HG03108 (cell line): ENCODE results near the gene UQCRC2.
"Not testable (repeated sequence)": the region's sequence is repeated elsewhere in the genome, so short reads cannot be mapped to it uniquely, and the experiment has no call there.

ENCODE experiments used
- ATAC-seq: cut with Tn5 transposase; IDR thresholded peaks from one replicate; pipeline ENCODE4 v1.9.1; 2021; ENCODE audit warnings: moderate library complexity; ENCODE audit not compliant: unreplicated experiment

UQCRC2 gene

DNA sequence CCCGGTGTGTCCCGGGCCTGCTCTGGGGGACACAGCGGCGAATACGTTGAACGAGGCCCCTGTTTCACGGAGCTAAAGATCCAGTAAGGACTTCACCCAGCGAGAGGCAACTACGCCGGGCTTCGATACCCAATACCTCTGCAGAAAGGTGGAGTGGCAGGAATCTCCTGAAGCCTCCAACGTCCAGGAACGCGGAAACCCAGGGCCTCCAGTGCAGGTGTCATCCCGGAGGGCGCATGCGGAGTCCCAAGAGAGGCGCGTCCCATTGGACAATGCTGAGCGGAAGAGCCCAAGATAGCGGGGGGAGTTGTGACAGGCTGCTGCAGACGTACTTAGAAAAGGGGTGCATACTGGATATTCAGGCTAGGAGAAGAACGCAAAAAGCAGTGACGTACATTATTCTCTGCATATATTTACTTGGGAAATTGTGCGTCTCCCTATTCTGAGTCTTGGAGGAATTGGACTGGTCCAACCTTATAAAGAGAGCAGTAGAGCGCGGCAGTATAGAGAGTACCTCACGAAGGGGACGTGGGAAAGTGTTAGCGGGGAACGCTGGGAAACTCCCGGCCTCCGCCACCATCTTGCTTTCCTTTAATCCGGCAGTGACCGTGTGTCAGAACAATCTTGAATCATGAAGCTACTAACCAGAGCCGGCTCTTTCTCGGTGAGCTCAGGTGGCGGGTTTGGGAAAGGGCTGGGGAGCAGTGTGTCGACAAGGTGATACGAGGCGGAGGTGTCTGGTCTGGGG is at the start of gene UQCRC2:
Gene UQCRC2, plus strand, starts transcription at position 569 of the 748 bp plus-strand sequence. Its CDS starts 63 bp downstream, at position 632.
- ATAC-seq: peak; percentile 87

DNA sequence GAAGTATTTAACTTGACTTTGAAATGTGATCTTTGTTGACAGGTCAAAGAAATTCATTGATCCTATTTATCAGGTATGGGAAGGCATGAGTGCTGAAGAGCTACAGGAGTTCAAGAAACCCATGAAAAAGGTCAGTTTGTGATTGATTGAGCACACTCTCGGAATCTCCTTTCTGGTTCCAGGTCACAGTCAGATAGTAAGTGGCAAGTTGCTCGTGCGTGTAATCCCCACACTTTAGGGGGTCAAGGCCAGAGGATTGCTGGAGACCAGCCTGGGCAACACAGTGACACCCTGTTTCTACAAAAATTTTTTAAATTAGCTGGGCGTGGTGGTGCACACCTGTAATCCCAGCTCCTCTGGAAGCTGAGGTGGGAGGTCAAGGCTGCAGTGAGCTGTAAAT is 20.5 kb upstream of the UQCRC2 start:
- not testable (repeated sequence) for ATAC-seq

DNA sequence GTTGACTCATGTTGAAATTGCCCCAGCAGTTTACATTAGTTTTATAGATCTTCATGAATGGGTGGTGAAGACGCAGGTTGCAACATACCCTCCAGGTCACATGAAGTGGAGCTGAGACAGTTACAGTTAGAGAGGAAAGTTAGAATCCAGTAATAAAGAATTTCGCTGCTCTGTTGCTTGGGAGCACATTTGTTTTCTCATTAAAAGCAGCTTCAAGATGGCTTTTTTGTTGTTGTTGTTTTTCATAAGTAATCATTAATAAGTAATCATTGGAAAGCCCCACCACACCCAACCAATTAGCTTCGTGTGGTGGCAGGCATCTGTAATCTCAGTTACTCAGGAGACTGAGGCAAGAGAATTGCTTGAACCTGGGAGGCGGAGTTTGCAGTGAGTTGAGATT is 19.8 kb upstream of the UQCRC2 start:
- not testable (repeated sequence) for ATAC-seq

DNA sequence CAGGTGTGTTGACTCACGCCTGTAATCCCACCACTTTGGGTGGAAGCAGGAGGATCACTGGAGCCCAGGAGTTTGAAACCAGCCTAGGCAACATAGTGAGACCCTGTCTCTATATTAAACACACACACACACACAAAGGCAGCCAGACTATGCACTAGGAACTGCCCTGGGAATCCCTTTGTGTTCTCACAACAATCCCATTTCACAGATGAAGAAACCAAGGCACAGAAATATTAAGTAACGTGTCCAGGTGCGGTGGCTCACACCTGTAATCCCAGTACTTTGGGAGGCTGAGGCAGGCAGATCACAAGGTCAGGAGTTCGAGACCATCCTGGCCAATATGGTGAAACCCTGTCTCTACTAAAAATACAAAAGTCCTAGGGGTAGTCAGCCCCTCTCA is 19.4 kb upstream of the UQCRC2 start:
- not testable (repeated sequence) for ATAC-seq

DNA sequence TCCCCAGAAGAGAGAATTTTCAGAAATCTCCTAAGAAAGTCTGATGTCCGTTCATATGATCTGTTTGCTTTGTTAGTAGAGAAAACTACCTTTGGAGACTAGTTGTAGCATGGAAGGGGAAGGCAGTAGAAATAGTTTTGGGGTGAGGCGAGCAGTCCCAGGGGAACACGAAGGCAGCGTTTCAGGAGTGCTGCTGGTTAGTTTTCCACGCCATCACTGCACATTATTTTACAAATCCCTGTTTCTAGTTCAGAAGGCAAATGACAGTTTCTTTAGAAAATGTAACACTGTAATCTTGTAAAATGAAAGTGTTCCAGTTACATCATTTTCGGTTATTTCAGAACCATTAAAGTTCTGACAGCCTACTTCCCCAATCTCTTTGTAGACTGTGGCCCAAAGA is 16.9 kb upstream of the UQCRC2 start:
- not testable (repeated sequence) for ATAC-seq

DNA sequence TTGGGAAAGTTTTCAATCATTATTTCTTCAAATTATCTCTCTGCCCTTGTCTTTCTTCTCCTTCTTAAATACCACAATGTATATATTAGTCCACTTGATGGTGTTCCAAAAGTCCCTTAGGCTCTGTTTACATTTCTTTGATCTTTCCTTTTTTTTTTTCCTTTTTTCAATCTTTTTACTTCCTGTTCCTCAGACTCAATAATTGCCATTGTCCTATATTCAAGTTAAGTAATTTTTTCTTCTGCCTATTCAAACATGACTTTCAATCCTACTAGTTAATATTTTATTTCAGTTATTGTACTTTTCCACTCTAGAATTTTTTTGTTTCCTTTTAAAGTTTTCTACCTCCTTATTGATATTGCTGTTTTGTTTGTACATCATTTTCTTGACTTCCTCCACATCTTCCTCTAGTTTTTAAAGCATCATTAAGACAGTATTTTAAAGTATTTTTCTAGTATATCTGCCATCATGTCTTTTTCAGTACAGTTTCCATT is 15.8 kb upstream of the UQCRC2 start:
- ATAC-seq: no peak

DNA sequence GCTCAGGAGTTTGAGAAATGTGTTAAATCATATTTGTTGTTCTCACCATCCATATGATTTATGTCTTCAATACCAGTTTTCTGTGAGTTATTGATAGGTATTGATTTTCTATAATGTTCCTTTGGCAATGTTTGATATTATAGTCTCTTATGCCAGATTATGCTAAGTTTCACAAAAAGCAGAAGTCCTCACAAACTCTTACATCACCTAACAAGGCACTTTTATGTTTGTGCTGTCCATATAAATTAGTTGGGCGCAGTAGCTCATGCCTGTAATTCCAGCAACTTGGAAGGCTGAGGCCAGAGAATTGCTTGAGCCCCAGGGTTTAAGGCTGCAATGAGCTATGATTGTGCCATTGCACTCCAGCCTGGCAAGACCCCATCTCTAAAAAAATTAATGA is 12.6 kb upstream of the UQCRC2 start:
- no peak for ATAC-seq

DNA sequence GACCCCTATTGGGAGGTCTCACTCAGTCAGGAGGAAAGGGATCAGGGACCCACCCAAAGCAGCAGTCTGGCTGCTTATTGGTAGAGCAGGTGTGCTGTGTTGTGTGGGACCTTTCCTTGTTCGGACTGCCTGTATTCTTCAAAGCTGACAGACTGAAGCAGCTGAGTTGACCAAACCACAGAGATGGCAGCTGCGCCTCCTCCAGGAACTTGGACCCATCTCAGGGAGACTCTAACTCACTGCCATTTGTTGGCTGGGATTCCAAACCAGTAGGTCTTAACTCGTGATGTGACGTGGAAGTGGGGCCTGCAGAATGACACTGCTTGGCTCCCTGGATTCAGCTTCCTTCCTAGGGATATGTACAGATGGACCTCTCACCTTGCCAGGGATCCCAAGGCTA is 9.6 kb upstream of the UQCRC2 start:
- no peak for ATAC-seq

DNA sequence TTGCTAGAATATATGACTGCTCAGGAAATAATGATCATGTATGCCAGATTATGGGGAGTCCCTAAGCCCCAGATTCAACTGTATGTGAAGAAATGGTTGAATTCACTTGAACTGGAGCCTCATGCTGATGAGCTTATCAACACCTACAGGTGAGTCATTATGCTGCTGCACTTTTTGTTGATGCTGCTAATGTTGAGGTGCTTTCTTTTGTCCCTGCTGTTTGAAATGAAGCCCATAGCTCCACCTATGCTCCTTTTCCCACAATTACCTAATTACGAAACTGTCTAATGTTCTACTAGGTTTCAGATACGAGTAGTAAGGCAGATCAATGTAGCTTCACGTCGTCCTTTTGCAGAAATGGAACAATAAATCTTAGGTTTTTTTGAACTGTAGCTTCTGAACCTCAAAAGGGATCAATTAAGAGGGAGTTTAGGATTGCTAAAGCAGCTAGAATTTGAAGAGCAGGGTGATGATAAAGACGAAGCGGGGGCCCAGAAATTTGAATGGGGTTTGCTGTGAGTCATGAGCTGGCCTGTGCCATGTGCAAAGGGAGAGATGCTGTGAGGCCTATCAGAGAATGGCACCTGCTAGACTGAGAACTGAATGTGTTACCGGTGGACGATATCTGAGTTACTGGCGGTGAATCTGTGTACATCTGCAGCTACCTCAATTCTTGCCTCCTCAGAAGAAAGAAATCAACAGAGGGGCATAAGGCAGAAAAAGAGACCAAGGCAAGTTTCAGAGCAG is 6.1 kb upstream of the UQCRC2 start:
- no peak for ATAC-seq

DNA sequence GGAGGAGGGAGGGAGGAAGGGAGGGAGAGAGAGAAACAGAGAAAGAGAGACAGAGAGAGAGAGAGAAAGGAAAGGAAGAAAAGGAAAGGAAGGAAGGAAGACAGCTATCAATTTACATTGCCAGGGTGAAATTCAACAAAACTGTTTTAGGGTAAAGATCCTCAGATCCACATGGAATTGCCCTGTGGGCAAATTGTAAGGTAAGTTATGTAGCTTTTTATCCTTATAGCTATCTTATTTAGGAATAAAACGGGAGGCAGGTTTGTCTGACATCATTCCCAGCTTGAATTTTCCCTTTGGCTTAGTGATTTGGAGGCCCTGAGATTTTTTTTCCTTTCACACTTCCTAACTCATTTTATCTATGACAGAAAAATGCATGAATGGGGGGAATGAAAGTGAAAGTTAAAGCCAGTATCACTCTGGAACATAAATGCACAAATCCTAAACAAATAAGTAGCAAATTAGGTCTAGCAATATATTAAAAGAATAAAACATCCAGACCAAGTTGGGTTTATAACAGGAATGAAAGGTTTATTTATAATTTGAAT is 3.4 kb upstream of the UQCRC2 start:
- ATAC-seq: no peak

DNA sequence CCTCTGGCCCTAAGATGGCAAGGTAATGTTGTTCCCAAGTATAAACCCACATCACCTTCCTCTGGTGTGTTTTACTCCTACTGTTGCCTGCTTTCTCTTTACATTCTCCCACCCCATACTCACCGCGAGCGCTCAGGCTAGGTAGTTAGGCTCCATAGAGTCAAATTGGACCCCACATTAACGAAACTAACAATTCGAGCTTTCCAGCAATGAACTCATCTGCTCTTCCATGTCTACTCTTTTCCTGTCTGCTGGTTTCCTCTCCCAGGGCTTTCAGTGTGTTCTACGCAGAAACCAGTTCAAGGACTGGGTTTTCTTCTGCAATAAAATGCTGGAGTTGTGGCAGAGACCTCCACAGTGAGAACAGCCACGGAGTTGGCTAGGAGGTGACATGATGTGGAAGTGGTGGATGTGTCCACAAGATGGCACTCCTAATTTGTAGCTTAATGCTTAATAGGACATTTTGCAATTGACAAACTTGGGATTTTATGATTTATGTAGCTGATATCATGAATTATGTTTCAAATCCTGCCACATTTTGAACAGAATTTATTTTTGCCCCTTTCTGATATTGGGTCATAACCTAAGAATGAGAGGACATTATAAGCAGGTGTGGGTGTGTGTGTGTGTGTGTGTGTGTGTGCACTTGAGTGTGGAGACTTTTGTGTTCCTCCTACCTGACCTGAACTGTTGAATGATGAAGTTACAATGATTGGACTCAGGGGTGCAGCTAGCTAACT is 2.2 kb upstream of the UQCRC2 start:
- no peak for ATAC-seq

DNA sequence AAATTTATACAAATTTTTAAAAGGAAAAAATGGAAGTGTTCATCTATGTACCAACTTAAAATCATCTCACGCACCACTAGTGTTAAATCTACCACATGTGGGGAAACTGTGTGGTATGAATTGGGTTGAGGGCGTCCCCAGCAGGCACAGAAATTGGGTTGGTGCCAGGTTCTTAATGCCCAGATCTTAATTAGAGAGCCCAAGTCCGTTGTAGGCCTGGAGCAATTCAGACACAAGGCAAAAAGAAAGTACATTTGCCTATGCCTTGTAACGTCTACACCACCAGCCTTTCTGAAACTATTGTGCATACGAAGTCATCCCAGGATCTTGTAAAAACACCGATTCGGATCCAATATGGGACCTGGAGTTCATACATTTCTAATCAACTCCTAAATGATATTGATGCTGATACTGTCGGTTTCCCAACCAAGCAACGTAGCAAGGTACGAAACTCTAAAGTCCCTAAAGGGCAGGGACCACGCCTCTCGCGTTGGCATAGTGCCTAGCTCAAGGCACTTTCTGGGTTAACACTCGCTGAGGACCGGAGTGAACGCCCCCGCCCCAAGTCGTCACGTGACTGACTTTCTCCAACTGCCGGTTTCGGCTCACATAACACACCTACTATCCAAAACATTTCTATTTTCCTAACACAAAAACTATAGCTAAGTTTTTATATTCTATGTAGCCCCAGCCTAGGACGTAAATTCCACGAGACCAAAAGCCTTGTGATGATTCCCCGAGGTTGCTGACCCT is 945 bp upstream of the UQCRC2 start:
- ATAC-seq: peak; percentile 25

DNA sequence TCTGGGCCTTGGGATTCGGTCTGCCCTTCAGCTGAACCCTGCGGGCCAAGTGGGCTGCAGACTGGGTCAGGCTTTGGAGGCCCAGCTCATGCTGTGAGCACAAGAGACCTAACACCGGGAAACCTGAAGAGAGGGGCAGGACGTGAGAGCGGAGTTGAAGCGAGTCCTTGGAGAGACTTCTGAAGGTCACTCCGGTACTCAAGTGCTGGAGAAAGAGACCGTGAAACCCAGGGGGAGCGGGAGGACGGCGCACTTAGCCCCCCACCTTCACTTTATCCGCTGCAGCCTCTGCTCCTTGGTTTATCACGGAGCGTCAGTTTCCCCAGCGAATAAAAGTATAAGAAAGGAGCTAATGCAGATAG is 361 bp downstream of the UQCRC2 start:
- ATAC-seq: peak; percentile 15

DNA sequence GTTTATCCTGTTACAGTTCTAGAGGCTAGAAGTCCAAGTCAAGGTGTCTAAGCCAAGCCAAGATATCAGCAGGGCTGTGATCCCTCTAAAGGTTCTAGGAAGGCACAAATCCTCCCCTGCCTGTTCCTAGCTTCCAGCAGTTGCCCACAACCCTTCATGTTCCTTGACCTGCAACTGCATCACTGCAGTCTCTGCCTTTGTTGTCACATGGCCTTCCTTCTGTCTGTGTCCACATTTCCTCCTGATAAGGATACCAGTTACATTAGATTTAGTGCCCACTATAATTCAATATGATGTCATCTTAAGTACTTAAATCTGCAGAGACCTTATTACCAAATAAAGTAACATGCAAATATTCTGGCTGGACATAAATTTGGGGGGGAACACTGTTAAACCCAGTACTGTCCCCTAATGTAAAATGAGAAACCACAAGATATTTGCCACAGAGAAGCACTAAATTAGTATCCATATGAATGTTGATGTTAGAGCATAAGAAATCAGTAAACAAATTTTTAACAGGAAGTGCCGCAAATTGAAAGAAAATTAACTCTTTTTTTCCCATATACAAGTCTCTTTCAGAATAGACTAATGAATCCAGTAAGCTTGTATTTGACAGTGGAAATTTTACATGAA is 4.7 kb downstream of the UQCRC2 start:
- ATAC-seq: no peak

DNA sequence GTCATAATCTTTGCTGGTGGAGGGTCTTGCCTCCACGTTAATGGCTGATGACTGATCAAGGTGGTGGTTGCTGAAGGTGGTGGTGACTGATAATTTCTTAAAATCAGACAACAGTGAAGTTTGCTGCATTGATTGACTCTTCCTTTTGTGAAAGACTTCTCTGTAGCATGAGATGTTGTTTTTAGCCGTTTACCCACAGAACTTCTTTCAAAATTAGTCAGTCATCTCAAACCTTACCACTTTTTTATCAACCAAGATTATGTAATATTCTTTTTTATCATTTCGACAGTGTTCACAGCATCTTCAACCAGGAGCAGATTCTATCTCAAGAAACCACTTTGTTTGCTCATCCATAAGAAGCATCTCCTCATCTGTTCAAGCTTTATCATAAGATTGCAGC is 5.9 kb downstream of the UQCRC2 start:
- no peak for ATAC-seq

DNA sequence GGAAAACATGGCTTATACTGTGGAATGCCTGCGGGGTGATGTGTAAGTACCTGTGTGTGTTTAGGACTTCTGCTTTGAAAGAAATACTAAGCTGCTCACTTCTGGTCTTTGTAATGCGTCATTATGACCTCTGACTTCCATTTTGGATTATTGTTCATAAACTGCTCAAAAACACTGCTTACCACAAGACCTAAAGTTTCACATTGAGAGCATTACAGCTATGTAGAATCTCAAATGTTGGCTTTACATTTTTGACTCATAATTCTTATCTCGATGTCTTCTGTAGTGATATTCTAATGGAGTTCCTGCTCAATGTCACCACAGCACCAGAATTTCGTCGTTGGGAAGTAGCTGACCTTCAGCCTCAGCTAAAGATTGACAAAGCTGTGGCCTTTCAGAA is 9.3 kb downstream of the UQCRC2 start:
- no peak for ATAC-seq

DNA sequence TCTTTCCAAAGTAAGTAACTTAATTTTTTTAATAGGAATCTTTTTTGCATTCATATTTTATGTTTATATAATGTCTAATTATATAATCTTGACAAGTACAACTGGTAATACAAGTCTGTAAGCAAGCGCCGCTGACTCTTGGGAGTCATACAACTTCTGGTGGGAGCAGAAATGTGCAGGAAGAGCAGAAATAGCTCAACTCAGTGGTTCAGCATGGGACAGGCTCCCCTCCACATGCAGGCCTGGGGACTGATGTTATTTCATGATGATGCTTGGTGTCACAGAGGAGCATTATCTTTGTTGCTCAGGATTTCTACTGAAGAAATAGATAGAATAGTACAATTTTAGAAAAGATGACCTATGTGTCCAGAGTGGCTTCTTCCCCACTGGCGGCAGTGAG is 10.7 kb downstream of the UQCRC2 start:
- ATAC-seq: no peak

DNA sequence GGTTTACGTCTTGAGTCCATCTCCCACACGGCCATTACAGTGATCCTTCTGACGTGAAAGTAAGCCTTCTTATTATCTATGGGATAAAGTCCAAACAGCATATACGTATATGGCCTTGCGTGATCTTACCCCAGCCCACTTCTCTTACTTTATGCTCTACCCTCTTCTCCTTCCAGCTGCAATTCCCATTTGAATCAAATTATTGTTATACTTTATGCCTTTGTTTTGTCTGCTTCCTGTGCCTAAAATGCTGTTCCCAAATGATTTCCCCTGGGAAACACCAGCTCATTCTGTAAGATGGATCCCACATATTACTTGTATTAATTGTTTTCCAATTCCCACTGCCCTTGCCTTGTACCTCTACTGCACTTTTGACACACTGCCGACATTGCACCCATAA is 11.2 kb downstream of the UQCRC2 start:
- no peak for ATAC-seq

DNA sequence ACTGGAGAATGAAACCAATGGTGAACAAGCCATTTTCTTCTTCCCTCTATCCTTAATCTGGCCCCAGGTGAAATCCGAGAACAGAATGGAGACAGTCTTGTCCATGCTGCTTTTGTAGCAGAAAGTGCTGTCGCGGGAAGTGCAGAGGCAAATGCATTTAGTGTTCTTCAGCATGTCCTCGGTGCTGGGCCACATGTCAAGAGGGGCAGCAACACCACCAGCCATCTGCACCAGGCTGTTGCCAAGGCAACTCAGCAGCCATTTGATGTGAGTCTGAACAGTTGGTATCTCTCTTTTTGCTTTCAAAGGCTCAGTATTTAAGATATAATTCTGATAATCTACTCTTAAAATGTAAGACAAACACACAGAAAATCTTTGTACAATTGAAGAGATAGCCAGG is 18.7 kb downstream of the UQCRC2 start:
- no peak for ATAC-seq

DNA sequence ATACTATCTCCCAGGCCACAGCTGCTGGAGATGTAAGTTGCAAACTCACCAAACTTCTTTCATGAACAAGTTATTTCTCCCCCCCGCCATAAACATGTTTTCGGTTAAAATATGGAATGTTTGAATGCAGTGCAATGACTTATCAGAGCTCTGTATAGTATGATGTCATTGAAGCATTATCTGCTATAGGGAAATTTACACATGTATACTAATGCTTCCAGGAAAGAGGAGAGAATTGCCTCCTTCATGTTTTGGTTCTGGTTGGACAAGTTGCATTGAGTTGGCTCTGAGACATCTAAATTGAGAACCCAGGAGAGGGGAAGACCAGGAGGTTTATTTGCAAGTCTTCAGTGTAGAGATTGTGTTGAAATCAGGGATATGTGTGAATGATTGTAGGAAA is 20.8 kb downstream of the UQCRC2 start:
- ATAC-seq: no peak
